DOHH2 (cell line): Measurements from ENCODE around the gene NOP53.

ENCODE experiments used
- H3F3A ChIP-seq: fragments of 200-600 bp; sonication (generic), shearing (Covaris generic); 2 replicates; pipeline ENCODE4 v1.6.0; 2016; ENCODE audit warnings: antibody characterized with exemption, mild to moderate bottlenecking; ENCODE audit not compliant: control insufficient read depth, insufficient read depth
- H3K27ac ChIP-seq: fragments of 200-600 bp; sonication (generic); 2 replicates; pipeline ENCODE4 v1.5.1; 2014; ENCODE audit warnings: low read depth, mild to moderate bottlenecking, low read length, moderate library complexity
- H3K27me3 ChIP-seq: fragments of 200-600 bp; sonication (generic); 2 replicates; pipeline ENCODE4 v1.6.1; 2014; ENCODE audit warnings: mild to moderate bottlenecking, low read length, mixed read lengths; ENCODE audit not compliant: control insufficient read depth
- H3K36me3 ChIP-seq: fragments of 200-600 bp; sonication (generic); 2 replicates; pipeline ENCODE4 v1.6.1; 2014; ENCODE audit warnings: mild to moderate bottlenecking, low read length, moderate library complexity, mixed read lengths; ENCODE audit not compliant: control insufficient read depth
- H3K4me1 ChIP-seq: fragments of 200-600 bp; sonication (generic); 2 replicates; pipeline ENCODE4 v1.6.1; 2014; ENCODE audit warnings: mild to moderate bottlenecking, low read length, mixed read lengths; ENCODE audit not compliant: control insufficient read depth
- H3K4me2 ChIP-seq: fragments of 200-600 bp; sonication (generic); 2 replicates; pipeline ENCODE4 v1.6.0; 2014; ENCODE audit warnings: mild to moderate bottlenecking, low read length, moderate library complexity
- H3K4me3 ChIP-seq: fragments of 200-600 bp; sonication (generic); 2 replicates; pipeline ENCODE4 v1.5.1; 2014; ENCODE audit warnings: mild to moderate bottlenecking, low read length, mixed read lengths
- H3K79me2 ChIP-seq: fragments of 200-600 bp; sonication (generic); 2 replicates; pipeline ENCODE4 v1.6.1; 2014; ENCODE audit warnings: mild to moderate bottlenecking, low read length, mixed read lengths; ENCODE audit not compliant: control insufficient read depth
- H3K9me2 ChIP-seq: fragments of 200-600 bp; sonication (generic); replicated peaks from 2 replicates; pipeline ENCODE4 v1.6.1; 2014; ENCODE audit warnings: mild to moderate bottlenecking, low read length, mixed read lengths; ENCODE audit not compliant: control insufficient read depth
- H3K9me3 ChIP-seq: fragments of 200-600 bp; sonication (generic); 2 replicates; pipeline ENCODE4 v1.6.1; 2014; ENCODE audit warnings: antibody characterized with exemption, low read length, mixed read lengths; ENCODE audit not compliant: control insufficient read depth, insufficient read depth
- H4K20me1 ChIP-seq: fragments of 200-600 bp; sonication (generic); 2 replicates; pipeline ENCODE4 v1.6.0; 2014; ENCODE audit warnings: low read depth, mild to moderate bottlenecking, antibody characterized with exemption, low read length, moderate library complexity; ENCODE audit not compliant: control insufficient read depth, insufficient read depth
- EZH2phosphoT487 ChIP-seq: fragments of 200-600 bp; sonication (generic); IDR thresholded peaks from 2 replicates; pipeline ENCODE4 v1.6.1; 2017; ENCODE audit warnings: borderline replicate concordance, mild to moderate bottlenecking, antibody characterized with exemption, low read length, moderate library complexity, mixed read lengths
- TF ChIP-seq, protein P1 (sequence below): fragments of 200-600 bp; sonication (generic); IDR thresholded peaks from one replicate; pipeline ENCODE4 v1.5.1; 2014; ENCODE audit warnings: antibody characterized with exemption, mild to moderate bottlenecking, low read depth, low read length; ENCODE audit not compliant: poor library complexity, severe bottlenecking

Gene NOP53

DNA sequence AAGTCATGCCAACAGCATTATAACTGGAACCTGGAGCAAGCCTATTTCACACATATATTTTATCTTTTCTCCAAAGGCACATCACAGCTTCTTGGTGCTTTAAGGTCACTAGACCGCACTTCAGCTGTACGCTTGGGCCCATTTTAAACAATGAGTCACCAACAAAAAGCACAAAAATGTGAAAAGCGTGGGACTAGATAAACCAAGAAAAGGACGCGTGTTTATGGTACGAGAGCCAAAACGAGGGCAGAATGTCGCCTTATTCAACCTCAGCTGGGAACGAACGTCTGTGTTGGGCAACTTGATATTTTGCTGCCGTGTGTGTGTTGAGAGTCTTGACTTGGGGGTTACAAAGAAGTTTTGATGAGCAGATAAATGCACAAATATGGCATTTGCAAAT lies 41.3 kb upstream of the NOP53 start:
- Histone ChIP-seq H4K20me1 (no peaks in the 10 kb centered on the region), H3K27me3 (no peaks in the 10 kb centered on the region), H3F3A (no peaks in the 10 kb centered on the region), H3K9me2 (no peaks in the 10 kb centered on the region), H3K4me1 (peaks cover 3% of the 10 kb centered on the region; the same call in 1 of the 2 replicates), H3K4me2 (no peak overlapping the region), H3K9me3 (no peaks in the 10 kb centered on the region), H3K4me3 (no peak overlapping the region), H3K27ac (no peak overlapping the region), H3K79me2 (no peaks in the 10 kb centered on the region), H3K36me3 (peaks cover 20% of the 10 kb centered on the region)
- TF ChIP-seq, protein P1, sequence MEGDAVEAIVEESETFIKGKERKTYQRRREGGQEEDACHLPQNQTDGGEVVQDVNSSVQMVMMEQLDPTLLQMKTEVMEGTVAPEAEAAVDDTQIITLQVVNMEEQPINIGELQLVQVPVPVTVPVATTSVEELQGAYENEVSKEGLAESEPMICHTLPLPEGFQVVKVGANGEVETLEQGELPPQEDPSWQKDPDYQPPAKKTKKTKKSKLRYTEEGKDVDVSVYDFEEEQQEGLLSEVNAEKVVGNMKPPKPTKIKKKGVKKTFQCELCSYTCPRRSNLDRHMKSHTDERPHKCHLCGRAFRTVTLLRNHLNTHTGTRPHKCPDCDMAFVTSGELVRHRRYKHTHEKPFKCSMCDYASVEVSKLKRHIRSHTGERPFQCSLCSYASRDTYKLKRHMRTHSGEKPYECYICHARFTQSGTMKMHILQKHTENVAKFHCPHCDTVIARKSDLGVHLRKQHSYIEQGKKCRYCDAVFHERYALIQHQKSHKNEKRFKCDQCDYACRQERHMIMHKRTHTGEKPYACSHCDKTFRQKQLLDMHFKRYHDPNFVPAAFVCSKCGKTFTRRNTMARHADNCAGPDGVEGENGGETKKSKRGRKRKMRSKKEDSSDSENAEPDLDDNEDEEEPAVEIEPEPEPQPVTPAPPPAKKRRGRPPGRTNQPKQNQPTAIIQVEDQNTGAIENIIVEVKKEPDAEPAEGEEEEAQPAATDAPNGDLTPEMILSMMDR, result no peak
- no peak for TF ChIP-seq EZH2phosphoT487

DNA sequence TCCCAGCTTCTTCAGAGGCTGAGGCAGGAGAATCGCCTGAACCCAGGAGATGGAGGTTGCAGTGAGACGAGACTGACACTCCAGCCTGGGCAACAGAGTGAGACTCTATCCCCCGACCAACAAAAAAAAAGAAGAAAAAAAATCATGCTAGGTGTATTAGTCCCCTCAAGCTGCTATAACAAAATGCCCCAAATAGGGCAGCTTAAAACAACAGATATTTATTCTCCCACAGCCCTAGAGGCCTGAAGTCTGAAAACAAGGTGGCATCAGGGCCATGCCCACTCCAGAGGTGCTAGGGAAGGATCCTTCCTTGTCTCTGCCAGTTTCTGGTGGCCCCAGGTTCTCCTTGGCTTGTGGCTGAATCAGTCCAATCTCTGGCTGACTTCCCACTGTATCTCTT lies 40.7 kb upstream of the NOP53 start:
- Histone ChIP-seq H3F3A (no peaks in the 10 kb centered on the region), H3K4me3 (no peak overlapping the region), H3K79me2 (no peaks in the 10 kb centered on the region), H3K27ac (no peak overlapping the region), H3K9me2 (no peaks in the 10 kb centered on the region), H4K20me1 (no peaks in the 10 kb centered on the region), H3K9me3 (no peaks in the 10 kb centered on the region), H3K4me1 (peaks cover 3% of the 10 kb centered on the region; the same call in 1 of the 2 replicates), H3K36me3 (peaks cover 15% of the 10 kb centered on the region), H3K4me2 (no peak overlapping the region), H3K27me3 (no peaks in the 10 kb centered on the region)
- TF ChIP-seq, protein P1, result no peak

DNA sequence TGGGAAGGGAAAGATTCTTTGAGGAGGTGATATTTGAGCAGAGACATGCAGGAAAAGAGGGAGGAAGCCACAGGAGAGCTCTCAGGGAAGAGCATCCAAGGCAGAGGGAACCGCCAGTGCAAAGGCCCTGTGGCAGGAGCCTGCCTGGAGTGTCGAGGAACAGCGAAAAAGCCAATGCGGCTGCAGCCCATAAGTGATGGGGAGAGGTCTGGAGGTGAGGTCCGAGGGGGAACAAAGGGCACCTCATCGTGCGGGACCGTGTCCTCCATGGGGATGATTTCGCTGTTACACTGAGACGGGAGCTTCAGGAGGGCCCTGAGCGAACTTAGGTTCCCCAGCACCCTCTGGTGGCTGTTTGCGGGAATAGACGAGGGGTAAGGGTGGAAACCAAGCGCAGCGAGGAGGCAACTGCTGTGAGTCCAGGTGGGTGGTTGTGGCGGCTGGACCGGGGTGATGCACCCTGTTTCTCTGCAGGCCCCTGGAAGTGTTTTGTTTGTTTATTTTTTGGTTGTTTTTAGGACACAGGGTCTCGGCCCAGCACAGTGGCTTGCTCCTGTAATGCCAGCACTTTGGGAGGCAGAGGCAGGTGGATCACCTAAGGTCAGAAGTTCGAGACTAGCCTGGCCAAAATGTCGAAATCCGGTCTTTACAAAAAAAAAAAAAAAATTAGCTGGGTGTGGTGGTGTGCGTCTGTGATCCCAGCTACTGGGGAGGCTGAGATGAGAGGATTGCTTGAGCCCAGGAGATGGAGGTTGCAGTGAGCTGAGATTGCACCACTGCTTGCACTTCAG lies 38.0 kb upstream of the NOP53 start:
- TF ChIP-seq, protein P1, result peak; percentile 82
- no peak for TF ChIP-seq EZH2phosphoT487
- Histone ChIP-seq H3K9me3 (no peaks in the 10 kb centered on the region), H3K27me3 (no peaks in the 10 kb centered on the region), H3K4me1 (peaks cover 14% of the 10 kb centered on the region), H3K36me3 (no peaks in the 10 kb centered on the region; the same call in 1 of the 2 replicates), H3K9me2 (no peaks in the 10 kb centered on the region), H3K27ac (no peak overlapping the region), H3K4me3 (no peak overlapping the region), H3K79me2 (no peaks in the 10 kb centered on the region), H3F3A (no peaks in the 10 kb centered on the region), H4K20me1 (no peaks in the 10 kb centered on the region), H3K4me2 (peak overlapping the region; percentile 34; the same call in 1 of the 2 replicates)
